ENCODE data around the gene CCER1.
"Not testable (repeated sequence)": the region's sequence is repeated elsewhere in the genome, so short reads cannot be mapped to it uniquely, and the experiment has no call there.

The CCER1 gene, protein sequence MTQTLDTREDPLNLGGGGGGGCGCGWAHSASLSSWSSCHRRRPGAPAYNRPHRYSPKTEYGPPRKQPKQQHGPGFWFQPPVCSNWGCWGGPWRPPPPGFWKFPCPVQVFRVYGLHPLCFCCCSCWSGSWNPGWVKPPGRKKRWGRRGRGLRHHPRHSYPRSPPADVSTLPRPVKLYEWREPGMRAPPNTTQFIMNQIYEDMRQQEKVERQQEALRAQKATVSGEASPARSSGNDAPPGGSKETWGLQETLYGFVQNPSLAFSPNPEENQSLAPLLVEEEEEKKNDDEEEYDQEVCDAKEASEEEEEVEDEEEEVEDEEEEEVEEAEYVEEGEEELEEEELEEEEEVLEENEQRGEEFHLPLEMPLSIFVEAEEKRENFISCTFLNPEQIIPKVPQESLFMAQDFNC

DNA sequence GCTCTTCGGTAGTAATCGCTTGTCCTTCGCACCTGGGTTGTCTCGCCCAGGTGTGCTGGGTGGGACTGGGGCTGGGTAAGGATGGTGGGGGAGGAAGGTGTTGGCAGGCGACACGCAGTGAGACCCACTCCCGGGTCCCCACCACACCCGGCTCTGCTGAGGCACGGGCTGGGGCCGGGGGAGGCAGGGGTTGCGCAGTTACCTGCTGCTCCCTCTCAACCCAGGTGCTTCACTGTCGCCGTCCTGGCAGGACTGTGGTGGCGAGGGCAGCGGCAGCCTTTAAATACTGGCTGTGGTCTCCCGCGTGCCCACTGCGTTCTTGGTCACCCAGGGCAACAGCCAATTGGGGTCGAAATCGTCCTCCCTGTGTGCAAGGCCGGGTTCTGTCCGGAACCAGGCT is at the start of gene CCER1:
Gene CCER1 (minus strand): TSS at position 256 of the 400 bp plus-strand sequence. CDS start 434 bp downstream, outside the sequence.
- no peak for DNase-seq

DNA sequence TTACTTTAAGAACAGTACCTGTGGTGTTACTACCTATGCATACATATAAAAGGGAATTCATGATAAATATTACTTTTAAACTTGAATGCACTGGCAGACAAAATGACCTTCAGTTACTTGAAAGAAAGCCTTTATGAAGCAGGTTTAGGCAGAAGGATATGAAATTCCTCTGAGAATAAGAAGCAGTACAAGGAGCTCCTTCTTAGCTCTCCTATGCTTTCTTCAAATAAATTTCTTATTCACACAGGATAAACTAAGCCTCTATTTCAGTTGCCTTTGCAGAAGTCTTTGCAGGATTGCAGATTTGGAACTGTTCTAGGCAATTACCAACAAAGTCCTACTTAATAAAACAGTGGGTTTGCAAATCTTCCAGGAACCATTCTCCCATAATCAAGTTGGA is 48.8 kb upstream of the CCER1 start:
- DNase-seq = no peak

DNA sequence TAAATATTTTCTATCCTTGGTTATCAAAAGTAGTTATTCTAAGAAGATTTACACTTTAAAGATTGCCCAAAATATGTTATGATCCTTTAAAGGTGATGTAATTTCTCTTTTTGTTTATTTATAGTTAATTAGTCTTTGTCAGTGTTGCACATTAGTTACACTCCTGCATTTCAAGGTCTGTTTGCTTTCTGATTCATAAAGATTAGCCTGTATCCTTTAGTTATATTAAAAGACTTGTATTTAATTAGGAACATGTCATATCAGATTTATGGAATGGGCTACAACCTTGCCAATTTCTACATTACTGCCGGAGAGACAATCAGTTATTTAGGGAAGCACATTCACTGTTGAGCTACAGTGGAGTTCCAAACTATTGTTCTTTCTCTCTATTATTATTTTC is 46.3 kb upstream of the CCER1 start:
- DNase-seq = peak in 1 of 3 experiments; percentile 68

DNA sequence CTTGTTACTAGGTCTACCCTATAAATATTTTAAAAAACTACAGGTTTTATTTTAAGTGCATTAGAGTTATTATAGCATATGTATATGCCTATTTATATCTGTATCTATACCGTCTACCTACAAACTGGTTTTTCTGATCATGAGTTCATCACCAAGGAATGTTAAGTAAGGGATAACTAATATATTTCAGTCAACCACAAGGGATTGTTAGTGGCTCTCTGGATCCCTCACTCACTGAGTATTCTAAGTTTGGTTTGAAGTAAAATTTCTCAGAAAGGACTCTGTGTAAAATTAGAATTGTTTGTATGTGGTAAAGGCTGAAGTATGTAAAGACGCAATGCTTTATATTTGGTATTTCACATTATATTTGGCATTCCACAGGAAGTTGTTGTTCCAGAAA is 45.0 kb upstream of the CCER1 start:
- no peak for DNase-seq

DNA sequence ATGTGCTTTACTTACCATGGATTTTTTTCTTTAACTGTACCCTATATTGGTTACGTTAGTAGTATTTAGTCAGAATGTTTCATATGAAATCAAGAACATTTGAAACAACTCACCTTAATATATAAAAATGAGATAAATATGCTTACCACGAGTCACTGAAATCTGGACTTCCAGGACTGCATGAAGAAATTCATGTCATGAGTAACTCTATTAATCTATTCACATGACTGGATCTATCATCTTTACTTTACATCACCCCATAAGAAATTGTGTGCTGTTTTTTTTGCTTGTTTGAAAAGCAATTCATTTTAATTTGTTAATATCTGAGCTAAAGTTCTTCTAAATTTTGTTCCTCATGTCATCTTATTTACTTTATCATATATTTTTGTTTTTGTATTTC is 44.6 kb upstream of the CCER1 start:
- DNase-seq = no peak

DNA sequence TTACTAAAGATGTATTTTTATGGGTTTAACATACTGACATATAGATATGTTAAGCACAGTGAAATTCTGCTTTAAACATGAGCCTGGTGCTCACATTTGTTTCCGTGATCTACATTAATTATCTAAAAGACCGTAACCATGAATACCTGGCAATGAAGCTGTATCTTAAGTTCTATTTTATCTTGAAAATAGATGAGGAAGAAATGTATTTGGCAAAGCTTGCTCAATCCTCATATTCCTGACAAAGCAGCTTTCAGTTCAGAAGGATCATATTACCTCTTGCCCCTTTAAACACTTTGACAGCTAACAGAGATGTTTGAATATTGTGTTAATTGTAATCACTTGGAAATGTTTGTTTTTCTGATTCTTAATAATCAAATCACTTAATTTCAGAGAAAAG is 40.0 kb upstream of the CCER1 start:
- DNase-seq = peak in 1 of 3 experiments; percentile 28

DNA sequence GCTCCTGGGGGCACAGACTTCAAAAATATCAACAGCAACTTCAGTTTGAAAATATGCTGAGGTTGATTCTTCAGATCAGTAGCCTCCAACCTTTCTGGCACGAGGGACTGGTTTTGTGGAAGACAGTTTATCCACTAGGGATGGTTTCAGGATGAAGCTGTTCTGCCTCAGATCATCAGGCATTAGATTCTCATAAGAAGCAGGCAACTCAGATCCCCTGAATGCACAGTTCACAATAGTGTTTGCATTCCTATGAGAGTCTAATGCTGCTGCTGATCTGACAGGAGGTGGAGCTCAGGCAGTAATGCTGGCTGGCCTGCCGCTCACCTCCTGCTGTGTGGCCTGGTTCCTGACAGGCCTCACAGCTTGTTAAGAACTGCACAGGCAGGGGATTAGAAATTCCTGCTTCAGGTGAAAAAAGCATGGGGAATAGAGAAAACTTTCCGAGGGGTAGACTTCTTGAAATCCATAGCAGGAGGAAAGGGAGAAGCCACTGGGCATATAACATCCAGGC is 37.0 kb upstream of the CCER1 start:
- no peak for DNase-seq

DNA sequence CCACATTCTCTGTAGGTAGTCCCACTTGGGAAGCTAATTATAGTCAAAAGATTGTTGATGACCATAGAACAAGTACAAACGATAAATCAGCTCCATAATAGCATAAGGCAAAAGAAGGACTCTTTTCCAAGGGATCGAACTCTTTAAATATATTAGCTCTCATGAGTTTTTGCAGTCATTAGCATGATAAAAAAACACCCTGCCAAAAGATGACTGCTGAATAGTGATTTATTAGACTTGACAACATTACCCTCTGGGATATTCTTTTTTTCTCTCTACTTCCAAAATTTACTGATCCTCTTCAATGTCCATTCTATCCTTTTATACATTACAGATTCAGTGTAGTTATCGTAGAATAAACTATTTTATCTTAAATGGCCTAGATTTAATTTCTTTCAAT is 35.6 kb upstream of the CCER1 start:
- peak in 1 of 3 experiments; percentile 37 for DNase-seq

DNA sequence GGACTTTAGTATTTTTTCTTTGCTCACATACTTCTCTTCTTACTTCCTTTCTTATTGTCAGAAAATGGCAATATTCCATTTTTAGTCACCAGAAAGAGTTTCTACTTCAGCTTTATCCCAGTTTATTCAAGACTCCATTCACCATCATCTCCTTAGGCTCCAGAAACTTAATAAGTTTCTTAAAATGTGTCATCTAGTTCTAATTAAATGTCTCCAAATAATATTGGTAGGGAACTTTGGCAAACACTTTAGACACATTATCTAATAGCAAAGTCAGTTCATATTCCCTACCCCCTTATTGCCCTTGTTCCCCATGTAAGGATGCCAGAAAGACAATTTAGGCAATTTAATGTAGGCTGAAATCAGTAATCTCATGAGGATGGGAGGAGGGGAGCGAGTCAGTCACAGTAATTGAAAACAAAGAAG is 34.7 kb upstream of the CCER1 start:
- DNase-seq = no peak

DNA sequence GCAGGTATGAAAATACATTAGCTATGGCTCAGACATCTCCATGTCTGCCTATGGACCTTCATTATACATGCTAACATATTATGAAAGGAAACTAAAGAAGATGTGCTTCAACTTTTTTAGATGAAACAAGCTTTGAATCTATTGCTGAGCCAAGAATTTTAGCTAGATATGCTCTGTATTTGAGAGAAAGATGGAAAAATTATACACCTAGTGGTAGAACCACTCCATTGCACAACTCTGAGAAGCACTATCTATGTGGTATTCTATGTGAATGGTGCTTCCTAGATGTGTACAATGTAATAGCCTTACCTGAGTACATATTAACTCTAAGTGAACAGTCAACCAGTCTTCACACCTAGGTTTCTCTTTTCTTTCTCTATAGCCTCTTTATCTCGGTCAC is 32.5 kb upstream of the CCER1 start:
- no peak for DNase-seq

DNA sequence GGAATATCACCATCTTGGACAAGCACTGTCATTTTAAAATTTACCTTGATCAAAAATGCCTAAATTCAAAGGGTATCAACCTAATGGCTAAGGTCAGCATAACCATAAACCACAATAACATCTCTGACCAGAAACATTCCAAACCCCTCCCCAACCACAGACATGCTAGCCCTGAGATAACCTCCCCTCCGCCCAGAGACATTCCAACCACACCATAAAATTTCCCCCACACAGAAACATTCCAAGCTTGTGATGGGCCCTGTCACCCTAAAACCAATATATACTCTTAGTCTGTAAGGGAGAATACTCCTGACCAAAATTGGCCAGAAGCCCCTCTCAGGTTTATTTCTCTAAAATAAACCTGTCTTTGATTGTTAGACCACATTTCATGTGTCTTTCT is 32.1 kb upstream of the CCER1 start:
- no peak for DNase-seq

DNA sequence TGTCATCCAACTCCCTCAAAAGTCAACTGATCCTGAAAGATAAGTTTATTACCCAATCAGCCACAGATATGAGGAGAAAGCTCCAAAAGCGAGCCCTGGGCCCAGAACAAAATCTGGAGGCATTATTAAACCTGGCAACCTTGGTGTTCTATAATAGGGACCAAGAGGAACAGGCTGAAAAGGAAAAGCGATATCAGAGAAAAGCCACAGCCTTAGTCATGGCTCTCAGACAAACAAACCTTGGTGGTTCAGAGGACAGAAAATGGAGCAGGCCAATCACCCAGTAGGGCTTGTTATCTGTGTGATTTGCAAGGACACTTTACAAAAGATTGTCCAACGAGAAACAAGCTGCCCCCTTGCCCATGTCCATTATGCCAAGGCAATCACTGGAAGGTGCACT is 30.4 kb upstream of the CCER1 start:
- DNase-seq = not testable (repeated sequence)

DNA sequence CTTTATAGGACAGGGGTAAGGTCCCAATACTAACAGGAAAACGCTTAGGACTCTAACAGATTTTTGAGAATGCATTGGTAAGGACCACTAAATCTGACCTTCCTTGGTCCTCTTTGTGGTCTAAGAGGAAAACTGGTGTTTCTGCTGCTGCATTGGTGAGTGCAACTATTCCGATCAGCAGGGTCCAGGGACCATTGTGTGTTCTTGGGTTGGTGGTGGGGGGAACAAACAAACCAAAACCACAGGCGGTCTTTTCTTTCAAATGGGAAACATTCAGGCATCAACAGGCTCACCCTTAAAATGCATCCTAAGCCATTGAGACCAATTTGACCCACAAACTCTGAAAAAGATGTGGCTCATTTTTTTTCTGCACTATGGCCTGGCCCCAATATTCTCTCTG is 29.1 kb upstream of the CCER1 start:
- DNase-seq = no peak

DNA sequence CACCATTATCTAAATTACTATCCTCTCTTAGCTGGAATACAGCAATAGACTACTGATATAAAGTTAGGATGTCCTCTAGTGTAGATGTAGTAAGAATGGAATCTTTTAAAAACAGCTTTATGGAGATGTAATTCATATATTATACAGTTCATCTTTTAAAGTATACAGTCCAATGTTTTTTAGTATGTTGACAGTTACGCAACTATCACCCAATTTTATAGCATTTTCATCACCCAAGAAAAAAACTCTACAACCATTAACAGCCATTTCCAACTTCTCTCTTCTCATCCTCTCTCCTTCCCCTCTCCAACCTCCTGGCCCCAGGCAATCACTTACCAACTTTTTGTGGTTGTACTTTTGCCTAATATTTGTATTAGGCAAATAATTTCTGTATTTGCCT is 27.2 kb upstream of the CCER1 start:
- no peak for DNase-seq

DNA sequence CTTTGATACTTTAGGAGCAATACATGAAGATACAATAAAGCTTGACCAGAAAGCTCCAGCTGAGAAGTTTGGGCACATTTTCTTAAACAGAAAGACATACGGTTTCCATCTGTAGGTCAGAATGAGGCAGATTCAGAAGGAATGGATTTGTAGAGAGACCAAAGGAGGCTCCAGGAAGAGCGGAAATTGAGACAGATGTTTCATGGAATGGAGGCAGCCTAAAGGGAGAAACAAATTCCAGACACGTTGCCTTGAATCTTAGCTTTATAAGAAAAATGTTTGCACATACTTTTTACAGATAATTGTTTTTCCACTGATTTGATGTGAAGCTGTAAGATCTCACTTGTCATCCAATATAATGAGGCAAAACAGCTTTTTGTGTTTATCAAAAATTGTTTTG is 25.0 kb upstream of the CCER1 start:
- DNase-seq = no peak

DNA sequence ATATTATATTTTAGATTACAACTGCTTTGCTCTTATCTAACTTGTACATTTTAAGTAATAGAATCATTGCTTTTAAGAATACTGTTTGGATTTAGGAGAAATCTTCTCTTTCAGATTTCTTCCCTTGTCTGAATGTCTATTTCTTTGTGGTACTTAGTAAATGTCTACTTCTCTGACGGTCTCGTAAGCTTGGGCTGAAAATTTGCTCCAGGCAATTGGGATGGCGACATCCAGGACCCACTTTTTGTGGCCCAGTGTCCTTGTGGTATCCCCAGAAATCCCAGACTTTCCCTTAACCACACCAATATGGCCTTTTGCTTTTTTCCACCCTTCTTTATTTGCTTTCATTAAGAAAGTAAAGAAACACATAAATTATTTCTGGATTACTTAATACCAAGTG is 24.0 kb upstream of the CCER1 start:
- no peak for DNase-seq

DNA sequence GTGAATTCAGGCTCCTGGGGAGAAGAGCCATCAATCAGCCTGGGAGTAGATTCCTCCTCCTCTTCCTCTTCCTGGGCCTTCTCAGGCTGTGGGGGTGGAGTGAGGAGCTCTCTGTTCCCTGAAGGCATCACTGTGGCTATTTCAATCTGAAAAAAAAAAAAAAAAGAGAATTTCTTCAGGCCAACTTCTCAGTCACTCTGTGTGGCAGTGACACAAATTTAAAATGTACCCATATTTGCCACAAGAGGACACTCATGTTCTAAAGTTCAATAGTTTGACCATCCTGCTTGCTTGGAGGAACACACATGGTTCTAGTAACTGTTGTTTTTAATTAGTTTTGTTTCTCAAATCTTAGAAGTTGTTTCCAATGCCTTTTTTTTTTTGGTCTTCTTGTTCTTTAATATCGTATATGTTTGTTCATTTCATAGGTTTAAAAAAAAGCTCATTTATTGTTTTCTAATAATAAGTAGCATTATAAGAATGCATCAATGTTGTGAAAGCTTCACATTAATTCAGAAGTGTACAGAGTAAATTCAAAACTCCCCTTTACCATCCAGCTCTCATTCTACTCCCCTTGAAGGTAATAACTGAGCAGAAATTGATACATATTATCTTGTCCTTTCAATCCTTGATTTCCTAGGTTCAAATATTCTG is 23.3 kb upstream of the CCER1 start:
- peak in 2 of 3 experiments; percentile 12 to 74 for DNase-seq

DNA sequence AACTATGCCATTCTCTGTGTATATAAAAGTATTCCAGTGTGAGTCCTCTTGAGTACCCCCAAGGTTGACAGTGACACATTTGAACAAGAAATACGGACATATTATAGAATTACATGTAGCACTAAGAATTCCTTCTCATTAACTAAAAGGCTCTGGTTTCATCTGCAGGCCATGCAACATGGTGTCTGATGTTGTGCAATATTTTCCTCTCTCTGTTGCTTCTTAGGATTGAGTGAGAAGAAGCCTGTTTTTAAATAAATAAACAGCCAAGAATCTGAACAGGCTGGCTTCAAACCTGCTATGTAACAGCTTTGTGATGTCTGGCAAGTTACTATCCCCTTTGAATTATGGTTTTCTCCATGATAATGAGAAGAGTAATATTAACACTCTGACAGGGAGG is 22.2 kb upstream of the CCER1 start:
- DNase-seq = no peak

DNA sequence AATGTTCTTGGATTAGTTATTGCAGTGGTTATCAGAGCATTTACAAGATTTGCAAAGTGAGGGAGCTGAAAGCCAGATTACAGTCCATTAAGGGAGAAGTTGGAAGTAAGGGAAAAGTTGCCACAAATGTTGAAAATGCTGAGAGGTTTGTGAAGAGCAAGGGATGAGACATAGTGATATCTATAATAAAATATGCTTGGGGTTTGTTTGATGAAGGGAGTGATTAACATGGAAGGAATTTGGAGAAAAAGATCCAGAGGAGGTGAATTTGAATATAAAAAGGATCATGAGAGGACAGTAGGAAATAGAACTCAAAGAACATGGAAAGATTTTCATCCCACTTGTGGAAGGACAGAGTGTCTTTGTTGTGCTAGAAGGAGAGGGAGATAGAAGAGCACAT is 19.3 kb upstream of the CCER1 start:
- no peak for DNase-seq

DNA sequence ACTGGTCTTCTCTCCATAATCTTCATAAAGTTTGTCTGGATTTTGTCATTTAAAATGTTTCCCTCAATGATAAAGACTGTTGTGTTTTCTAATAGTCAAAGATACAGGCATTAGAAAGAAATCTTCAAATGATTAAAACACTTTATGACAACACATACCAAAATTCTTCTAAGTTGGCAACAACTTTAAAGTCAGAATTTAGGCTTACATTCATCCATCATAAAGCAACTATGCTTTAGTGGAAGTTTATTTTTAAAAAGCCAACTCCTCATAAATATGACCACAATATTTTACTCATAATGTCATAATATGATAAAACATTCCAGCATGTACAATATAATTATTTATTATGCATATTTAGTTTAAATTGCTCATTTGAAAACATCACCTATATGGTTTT is 17.2 kb upstream of the CCER1 start:
- no peak for DNase-seq

DNA sequence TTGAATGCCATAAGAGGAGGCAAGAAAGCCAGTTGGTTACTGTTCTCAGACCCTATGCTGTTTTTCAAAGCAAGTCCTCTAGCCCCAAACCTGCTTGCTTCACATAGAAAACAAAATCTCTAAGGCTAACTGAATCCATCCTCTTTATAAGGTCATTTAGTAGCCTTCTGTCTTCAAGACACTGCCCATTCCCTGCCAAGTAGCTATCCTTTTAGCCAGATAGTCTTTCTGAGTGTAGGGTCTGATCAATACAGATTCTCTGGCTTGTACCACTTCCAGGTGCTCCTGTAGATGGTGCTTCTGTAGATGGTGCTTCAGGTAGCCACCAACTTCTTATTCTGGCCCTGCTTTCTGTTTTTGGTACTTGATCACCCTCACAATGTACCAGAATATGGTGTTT is 15.9 kb upstream of the CCER1 start:
- no peak for DNase-seq

DNA sequence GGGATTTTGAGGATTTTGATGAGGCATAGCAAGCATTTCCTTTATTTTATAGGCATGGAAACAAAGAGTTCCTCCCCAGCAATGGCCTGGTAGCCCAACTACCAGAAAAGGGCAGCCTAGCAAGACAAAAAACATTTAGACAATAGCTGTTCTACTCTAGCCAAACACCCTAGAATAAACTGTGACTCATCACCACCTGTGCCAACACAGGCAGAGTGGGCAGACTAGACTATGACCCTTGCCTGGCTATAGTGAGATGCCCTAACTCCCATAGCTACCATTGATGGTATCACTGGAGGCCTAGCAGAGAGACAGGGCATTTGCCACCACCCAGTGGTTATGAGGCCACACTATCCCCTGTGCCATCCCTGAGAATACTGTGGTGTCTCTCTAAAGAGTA is 15.5 kb upstream of the CCER1 start:
- peak in 1 of 3 experiments; percentile 9 for DNase-seq

DNA sequence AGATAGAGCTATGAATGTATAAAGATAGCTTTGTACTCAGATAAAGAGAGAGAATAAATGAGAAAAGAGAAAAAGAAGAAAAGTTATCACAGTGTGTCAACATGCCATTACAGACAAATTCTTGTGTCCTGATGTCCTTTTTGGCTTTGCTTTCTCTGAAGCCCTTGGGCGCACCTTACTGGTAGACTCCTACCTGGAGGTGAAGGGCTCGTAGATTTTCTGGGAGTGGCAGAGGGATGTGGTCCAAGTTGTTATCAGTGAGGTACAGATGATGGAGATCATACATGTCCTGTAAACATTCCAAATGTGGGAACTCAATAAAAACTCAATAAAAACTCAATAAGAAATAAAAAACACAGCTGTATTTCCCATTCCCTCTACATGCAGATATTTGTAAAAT is 14.9 kb upstream of the CCER1 start:
- DNase-seq = no peak

DNA sequence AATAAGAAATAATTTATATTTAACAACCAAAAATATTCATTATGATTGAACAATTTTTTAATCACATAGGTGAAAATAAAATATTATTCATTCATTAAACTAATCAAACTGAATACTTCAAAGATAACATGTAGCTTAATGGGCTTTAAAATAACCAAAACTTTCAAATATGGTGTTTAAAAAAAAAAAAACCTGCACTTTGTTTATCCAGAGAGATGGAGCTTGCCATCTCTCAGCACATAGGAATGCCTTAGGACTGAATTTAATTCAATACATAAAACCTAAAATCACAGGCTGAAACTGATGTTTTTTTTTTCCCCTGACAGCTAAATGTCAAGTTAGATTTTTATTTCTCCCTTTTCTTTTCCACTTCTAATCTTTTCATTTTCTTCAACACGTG is 14.4 kb upstream of the CCER1 start:
- DNase-seq = no peak
